Left renal cortex interstitium (tissue), 4 donors: Measurements from ENCODE around the gene AGRN. TPM values are rescaled to one million over a fixed set of nuclear protein-coding genes. Genes with fewer than 3 reads are reported as not detected.
"Not testable (repeated sequence)": the region's sequence is repeated elsewhere in the genome, so short reads cannot be mapped to it uniquely, and the experiment has no call there.

ENCODE experiments used
- DNase-seq, 4 donors: peaks; one replicate each; pipeline ENCODE4 v3.0.0-alpha.2; 2013; ENCODE audit warnings: low read depth in 4 of 4, low spot score in 2 of 4, missing footprints in 1 of 4
- polyA plus RNA-seq, 4 donors: library from polyadenylated mRNA; unstranded; fragments of 120-200 nt; gene quantifications; one replicate each; pipeline ENCODE4 v1.2.1, GENCODE V29; 2013; ENCODE audit not compliant: insufficient read length in 4 of 4

AGRN gene
- polyA plus RNA-seq, 4 donors, result 176 to 318 (median 282) TPM

- DNase-seq, result no peak
Observed at GRCh38 chr1:1062348-1063163, 42.6 kb downstream of the AGRN start.

DNA sequence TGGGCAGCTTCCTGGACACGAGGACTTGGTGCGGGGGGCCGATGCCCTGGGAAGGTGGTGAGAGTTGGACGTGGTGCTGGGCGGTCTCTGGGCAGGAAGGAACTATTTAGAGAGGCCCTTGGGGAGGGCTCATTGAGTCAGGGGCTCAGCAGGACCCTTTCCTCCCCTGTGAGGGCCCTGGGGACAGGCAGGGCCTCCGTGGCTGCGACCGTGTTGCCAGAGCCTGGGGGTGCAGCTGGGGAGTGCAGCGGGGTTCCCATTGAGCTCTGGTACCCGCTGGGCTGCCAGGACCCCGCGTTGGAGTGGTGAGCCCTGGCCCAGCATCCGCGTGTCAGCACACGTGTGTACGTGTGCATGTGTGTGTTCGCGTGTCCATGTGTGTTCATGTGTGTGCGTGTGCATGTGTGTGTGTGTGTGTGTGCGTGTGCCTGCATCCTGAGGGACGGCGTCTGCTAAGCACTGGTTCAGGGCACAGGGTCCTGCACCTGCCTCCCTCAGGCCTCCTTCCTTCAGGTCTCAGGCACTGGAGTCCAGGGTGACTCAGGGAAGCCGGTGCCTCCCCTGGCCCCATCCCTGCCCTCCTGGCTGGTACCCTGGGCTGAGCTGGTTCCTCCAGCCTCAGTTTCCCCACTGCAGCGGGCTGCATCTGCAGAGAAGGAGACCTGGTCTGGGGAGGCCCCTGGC is 43.5 kb downstream of the AGRN start:
- DNase-seq, result no peak

DNA sequence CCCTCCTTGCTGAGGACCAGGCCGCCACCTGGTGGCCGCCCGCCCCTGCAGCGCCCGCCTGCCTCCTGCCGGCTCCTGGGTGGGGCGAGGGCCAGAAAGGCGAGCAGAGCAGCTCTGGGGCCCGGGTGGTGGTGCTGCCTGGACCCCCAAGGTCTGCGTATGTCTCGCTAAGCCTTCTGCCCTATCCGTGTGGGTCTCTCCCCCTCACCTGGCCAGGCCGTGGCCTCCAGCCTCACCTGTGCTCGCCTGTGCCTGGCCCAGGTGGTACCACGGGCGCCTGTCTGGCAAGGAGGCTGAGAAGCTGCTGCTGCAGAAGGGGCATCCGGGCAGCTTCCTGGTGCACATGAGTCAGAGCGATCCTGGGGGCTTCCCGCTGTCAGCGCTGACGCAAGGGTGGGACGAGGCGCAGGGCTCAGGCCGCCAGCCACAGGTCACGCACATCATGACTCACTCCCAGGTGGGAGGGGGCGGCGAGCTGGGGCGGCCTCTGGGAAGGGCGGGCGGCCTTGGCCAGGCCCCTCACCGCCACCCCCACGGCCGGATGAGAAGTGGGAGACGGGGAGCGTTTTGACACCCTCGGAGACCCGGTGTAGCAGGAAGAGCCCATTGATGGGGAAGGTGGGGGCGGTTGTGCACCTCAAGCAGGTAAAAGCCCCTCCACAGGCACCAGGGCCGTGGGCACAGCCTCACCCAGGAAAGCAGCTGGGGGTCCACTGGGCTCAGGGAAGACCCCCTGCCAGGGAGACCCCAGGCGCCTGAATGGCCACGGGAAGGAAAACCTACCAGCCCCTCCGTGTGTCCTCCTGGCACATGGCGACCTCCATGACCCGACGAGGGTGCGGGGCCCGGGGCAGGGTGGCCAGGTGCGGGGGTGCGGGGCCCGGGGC is 44.3 kb downstream of the AGRN start:
- no peak for DNase-seq

DNA sequence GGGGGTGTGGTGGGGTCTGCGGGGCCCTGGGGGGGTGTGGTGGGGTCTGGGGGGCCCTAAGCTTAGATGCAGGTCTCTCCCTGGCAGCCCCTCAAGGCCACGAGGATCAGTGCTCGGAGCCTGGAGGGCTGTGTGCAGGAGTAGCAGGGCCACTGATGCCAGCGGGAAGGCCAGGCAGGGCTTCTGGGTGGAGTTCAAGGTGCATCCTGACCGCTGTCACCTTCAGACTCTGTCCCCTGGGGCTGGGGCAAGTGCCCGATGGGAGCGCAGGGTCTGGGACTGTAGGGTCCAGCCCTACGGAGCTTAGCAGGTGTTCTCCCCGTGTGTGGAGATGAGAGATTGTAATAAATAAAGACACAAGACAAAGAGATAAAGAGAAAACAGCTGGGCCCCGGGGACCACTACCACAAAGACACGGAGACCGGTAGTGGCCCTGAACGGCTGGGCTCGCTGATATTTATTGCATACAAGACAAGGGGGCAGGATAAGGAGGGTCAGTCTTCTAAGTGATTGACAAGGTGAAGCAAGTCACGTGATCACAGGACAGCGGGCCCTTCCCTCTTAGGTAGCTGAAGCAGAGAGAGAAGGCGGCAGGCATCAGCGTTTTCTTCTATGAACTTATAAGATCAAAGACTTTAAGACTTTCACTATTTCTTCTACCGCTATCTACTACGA is 45.5 kb downstream of the AGRN start:
- no peak for DNase-seq

GRCh38 chr1:1065940-1066304 is 46.0 kb downstream of the AGRN start:
- not testable (repeated sequence) for DNase-seq

DNA sequence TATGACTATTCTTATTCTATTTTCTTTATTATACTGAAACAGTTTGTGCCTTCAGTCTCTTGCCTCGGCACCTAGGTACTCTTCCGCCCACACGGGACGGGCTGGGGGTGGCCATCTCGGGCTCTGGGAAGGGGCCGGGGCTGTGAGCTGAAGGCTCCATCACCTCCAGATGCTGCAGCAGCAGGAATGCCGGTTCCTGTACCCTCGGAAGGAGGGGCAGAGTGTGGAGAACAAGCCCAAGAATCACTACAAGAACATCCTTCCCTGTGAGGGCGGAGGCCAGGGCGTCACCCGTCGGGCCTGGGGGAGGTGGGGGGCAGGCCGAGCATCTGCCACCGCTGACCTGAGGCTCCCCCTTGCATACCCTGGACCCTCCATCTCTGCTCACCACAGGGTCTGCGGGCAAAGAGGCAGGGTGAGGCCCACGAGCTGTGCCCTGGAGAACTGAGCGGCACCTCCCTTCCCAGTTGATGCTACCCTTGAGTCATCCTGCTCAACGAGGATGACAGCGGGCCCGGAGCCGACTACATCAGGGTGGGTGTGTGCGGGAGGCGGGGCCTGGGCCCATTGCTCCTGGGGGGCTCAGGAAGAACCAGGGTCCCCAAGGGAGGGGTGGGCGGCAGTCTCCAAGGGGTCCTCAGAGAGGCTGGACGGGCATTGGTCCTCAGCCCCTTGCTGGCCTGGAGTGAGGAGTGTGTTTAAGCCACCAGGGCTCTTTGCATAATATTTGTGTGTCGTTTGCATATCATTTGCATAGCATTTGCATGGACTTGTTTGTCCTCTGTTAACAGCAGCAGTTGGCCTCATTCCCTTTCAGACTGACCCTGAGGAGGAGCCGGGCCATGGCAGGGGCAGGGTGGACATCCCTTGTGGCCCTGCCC is 46.7 kb downstream of the AGRN start:
- DNase-seq, result no peak

GRCh38 chr1:1067284-1067859 is 47.5 kb downstream of the AGRN start:
- DNase-seq, result no peak

- no peak for DNase-seq
Observed at GRCh38 chr1:1067860-1068516, 48.1 kb downstream of the AGRN start.

DNA sequence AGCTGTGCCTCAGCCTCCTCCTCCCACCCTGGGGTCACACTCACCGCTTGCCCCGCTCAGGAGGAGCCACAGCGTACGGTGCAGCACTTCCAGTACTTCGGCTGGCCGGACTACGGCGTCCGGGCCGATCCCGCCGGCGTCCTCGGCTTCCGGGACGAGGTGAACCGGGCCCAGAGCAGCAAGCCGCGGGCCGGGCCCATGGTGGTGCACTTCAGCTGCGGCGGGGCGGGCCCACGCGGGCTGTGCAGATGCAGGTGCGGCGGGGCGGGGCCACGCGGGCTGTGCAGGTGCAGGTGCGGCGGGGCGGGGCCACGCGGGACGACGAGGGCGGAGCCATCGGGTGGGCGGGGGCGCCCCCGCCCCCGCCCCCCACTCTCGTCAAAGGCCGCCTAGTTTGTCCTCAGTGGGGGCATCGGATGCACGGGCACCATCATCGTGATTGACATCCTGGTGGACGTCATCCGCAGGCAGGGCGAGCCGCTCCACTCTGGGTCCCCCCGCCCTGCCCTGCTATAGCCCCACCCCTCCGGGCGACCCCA is 48.7 kb downstream of the AGRN start:
- DNase-seq, result no peak

- DNase-seq, result no peak
Observed at GRCh38 chr1:1069056-1069710, 49.3 kb downstream of the AGRN start.

DNA sequence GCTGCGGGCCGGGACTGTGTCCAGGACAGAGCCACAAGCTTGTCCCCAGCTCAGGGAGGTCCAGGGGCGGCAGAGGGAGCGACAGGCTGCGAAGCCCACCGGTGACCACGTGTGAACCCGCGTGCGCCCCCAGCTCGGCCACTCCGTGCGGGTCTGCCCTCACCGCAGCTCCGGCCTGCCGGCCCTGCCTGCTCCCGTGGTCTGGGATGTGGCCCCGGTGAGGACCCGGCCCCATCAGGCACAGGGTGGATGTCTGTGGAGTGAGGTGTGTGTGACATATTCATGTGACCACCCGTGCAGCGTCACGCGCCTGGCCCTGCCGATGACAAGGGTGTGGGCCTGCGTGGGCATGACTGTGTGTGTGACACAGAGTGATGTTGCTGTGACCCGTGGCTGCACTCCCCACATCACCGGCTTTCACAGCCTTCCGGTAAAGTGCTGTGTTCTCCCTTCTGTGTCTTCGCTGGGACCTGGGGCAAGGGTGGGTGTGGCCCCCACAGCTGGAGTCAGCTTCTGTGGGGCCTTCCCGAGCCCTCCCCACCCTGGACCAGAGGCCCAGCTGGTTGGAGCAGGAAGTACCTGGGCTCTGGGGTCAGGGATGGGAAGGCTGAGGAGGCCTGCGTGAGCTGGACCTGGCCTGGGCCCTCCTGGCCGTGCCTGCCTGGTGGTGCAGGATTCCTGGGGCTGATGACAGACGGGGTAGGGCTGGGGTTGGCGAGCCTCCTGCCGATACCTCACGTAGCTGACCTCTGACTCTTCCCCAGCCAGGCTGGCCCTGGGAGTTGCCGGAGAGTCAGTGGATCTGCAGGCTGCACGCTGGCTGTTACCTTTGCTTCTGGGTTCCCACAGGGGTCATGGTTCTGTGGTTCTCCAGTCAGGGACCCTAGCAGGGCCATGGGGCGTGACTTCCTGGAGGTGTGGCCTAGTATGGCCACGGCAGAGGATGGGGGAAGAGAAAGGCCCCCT is 50.1 kb downstream of the AGRN start:
- DNase-seq, result no peak

DNA sequence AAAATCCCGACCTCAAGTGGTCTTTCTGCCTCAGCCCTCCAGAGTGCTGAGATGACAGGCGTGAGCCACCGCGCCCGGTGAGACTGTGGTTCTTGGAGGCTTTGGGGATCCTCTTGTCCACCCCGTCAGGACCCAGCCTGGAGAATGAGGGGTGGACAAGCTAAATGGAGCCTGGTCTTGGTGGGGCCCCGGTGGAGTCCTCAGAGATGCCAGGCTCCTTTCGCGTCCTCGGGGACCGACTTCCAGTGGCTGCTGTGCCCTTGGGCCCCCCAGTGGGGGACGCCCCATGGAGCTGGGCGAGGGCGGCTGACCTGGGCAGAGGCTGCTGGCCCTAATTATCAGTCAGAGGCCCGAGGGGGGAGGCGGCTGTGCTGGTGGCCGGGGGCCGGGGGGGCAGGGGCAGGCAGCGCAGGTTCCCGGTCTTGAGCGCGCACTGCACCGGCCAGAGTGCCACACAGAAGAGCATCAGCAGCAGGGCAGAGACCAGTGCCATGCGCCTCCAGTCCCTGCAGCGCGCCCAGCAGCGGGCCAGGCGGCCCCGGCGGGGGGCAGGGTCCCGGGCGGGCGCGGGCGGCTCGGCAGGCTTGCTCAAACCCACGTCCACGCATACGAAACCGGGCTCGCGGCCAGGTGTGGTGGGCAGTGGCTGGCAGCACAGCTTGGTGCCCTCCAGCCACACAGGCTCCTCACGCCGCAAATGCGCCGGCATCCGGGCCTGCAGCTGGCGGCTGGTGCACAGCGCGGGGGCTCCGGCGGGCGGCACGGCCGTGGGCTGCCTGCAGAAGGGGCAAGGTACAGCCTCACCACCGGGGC is 51.8 kb downstream of the AGRN start:
- no peak for DNase-seq

DNA sequence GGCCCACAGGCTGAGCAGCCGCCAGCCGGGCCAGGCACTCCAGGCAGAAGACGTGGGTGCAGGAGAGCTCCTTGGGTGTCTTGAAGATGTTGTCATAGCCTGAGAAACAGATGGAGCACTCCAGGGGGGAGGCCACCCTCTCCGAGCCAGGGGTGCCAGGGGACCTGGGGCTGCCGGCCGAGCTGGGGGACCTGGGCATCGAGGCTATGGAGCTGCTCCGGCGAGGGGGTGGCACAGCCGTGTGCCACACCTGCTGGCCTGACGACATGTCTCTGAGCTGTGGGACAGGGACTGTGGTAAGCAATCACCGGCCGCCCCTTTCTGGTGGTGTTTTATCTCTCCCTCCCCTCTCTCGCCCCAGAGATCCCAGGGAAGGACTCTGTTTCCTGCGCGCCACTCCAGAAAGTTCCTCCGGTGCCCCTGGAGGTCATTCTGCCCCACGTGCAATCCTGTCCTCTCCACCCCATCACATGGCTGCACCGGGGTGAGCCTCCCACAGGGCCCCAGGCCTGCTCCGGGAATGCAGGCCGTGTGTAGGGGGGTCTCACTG is 52.5 kb downstream of the AGRN start:
- DNase-seq, result no peak

DNA sequence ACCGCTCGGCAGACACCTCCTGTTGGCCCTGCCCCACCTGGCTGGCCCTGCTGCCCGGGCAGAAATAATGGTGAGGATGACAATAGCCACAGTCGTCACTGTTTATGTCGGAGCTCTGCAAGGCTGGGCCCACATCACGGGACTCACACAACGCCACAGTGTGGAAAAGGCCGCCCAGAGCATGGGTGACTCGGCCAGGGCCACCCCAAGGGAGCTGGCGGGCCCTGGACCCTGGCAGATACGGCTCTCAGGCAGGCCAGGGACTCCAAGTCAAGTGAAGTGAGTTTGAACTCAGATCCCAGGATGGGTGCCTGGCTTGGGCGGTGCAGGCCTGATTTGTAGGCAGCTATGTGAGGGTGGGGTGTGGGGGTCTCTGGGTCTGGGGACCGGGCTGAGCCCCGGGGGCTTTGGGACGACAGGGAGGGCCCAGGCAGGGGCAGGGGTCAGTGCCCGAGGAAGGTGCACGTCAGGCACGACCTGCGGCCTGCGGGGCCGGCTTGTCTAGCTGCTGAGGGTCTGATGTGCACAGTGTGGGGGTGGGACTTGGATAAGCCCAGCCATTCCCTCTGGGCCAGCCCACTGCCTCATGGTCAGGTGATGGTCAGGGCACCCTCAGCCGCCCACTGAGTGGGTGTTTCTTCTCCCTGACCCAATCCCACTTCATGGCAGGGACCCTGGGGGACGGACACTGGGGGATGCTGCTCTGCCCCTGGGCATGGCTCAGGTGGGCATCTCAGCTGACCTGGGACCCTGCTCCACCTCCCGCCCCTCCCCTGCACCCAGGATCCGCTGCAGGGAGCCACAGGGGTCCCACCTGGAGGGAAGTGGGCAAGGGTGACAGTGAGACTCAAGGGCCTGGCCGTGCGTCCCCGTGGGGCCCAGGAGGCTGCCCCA is 53.2 kb downstream of the AGRN start:
- no peak for DNase-seq
